SU-DHL-6 (cell line): ENCODE data around the gene IL6R.

Experiments used
- H2AFZ ChIP-seq: fragments of 200-600 bp; sonication (generic); 2 replicates; pipeline ENCODE4 v1.6.1; 2014; ENCODE audit warnings: low read depth, mild to moderate bottlenecking, moderate library complexity, mixed read lengths, antibody characterized with exemption, low read length; ENCODE audit not compliant: severe bottlenecking
- H3F3A ChIP-seq: fragments of 200-600 bp; shearing (Covaris generic); 2 replicates; pipeline ENCODE4 v1.6.0; 2016; ENCODE audit warnings: antibody characterized with exemption, mild to moderate bottlenecking; ENCODE audit not compliant: insufficient read depth
- H3K27ac ChIP-seq: fragments of 200-600 bp; sonication (generic); 2 replicates; pipeline ENCODE4 v1.5.1; 2016; ENCODE audit warnings: low read depth, mild to moderate bottlenecking, low read length, moderate library complexity, mixed read lengths
- H3K27me3 ChIP-seq: fragments of 200-600 bp; sonication (generic), shearing (Covaris generic); 2 replicates; pipeline ENCODE4 v1.6.0; 2014; ENCODE audit warnings: mild to moderate bottlenecking, low read length
- H3K36me3 ChIP-seq: fragments of 200-600 bp; sonication (generic); 2 replicates; pipeline ENCODE4 v1.6.1; 2014; ENCODE audit warnings: mild to moderate bottlenecking, low read length, mixed read lengths
- H3K4me2 ChIP-seq: fragments of 300-600, 200-600 bp; shearing (Covaris generic), sonication (generic); 2 replicates; pipeline ENCODE4 v1.6.0; 2014; ENCODE audit warnings: low read length, low read depth, mild to moderate bottlenecking; ENCODE audit not compliant: poor library complexity, severe bottlenecking
- H3K4me3 ChIP-seq: fragments of 200-600 bp; sonication (generic); 2 replicates; pipeline ENCODE4 v1.5.1; 2014; ENCODE audit warnings: antibody characterized with exemption, low read length, mild to moderate bottlenecking, mixed read lengths; ENCODE audit not compliant: insufficient read depth, poor library complexity, severe bottlenecking
- H3K79me2 ChIP-seq: fragments of 200-600 bp; sonication (generic); 2 replicates; pipeline ENCODE4 v1.6.1; 2014; ENCODE audit warnings: mild to moderate bottlenecking, low read length, moderate library complexity; ENCODE audit not compliant: insufficient read depth
- H3K9ac ChIP-seq: fragments of 200-600 bp; sonication (generic); 2 replicates; pipeline ENCODE4 v1.7.0; 2014; ENCODE audit warnings: mild to moderate bottlenecking, low read length
- H3K9me2 ChIP-seq: fragments of 200-600 bp; sonication (generic); replicated peaks from 2 replicates; pipeline ENCODE4 v1.6.1; 2014; ENCODE audit warnings: low read length; ENCODE audit not compliant: insufficient read depth
- H3K9me3 ChIP-seq: fragments of 200-600 bp; sonication (generic); 2 replicates; pipeline ENCODE4 v1.6.1; 2014; ENCODE audit warnings: low read length, mixed read lengths; ENCODE audit not compliant: insufficient read depth
- H4K20me1 ChIP-seq: fragments of 200-600 bp; sonication (generic); 2 replicates; pipeline ENCODE4 v1.6.1; 2014; ENCODE audit warnings: low read depth, mild to moderate bottlenecking, antibody characterized with exemption, low read length, moderate library complexity, mixed read lengths
- EZH2phosphoT487 ChIP-seq: fragments of 200-600 bp; sonication (generic), shearing (Covaris generic); conservative IDR thresholded peaks from 2 replicates; pipeline ENCODE4 v1.6.1; 2018; ENCODE audit warnings: mild to moderate bottlenecking, antibody characterized with exemption, low read length, moderate library complexity, mixed read lengths
- TF ChIP-seq, protein P1 (sequence below): fragments of 200-600 bp; sonication (generic); IDR thresholded peaks from one replicate; pipeline ENCODE4 v1.5.1; 2017; ENCODE audit warnings: antibody characterized with exemption, mild to moderate bottlenecking, low read length, moderate library complexity; ENCODE audit not compliant: insufficient read depth, poor library complexity, severe bottlenecking

The IL6R gene

GRCh38 chr1:154410185-154410827 is 5.2 kb downstream of the IL6R start:
- no peak overlapping the region for H3K27ac ChIP-seq
- H3K9ac ChIP-seq = no peak overlapping the region
- no peak overlapping the region for H2AFZ ChIP-seq
- no peak overlapping the region for H3K4me3 ChIP-seq
- no peak overlapping the region for H3K4me2 ChIP-seq
- no peaks in the 10 kb centered on the region for H3K9me3 ChIP-seq
- no peaks in the 10 kb centered on the region for H3K36me3 ChIP-seq
- H4K20me1 ChIP-seq = no peaks in the 10 kb centered on the region
- no peaks in the 10 kb centered on the region for H3K27me3 ChIP-seq
- no peaks in the 10 kb centered on the region for H3K79me2 ChIP-seq
- H3K9me2 ChIP-seq = no peaks in the 10 kb centered on the region
- H3F3A ChIP-seq = no peaks in the 10 kb centered on the region
- no peak for TF ChIP-seq EZH2phosphoT487
- TF ChIP-seq, protein P1, sequence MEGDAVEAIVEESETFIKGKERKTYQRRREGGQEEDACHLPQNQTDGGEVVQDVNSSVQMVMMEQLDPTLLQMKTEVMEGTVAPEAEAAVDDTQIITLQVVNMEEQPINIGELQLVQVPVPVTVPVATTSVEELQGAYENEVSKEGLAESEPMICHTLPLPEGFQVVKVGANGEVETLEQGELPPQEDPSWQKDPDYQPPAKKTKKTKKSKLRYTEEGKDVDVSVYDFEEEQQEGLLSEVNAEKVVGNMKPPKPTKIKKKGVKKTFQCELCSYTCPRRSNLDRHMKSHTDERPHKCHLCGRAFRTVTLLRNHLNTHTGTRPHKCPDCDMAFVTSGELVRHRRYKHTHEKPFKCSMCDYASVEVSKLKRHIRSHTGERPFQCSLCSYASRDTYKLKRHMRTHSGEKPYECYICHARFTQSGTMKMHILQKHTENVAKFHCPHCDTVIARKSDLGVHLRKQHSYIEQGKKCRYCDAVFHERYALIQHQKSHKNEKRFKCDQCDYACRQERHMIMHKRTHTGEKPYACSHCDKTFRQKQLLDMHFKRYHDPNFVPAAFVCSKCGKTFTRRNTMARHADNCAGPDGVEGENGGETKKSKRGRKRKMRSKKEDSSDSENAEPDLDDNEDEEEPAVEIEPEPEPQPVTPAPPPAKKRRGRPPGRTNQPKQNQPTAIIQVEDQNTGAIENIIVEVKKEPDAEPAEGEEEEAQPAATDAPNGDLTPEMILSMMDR = no peak

DNA sequence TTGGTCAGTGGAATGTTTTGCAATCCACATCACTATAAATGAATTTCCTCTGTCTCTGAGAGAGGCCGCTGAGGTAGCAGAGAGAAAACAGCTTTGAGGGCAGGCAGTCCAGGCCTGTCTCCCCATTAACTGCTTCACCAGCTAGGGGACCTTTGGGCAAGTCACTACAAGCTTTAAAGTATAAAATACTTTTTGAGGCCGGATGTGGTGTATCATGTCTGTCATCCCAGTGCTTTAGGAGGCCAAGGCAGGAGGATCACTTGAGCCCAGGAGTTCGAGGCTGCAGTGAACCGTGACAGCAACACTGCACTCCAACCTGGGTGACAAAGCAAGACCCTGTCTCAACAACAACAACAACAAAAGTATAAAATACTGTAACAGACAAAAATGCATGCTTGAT is 6.4 kb downstream of the IL6R start:
- Histone ChIP-seq H3K27me3 (no peaks in the 10 kb centered on the region), H3K79me2 (no peaks in the 10 kb centered on the region), H3K27ac (no peak overlapping the region), H2AFZ (no peak overlapping the region), H3K9me2 (no peaks in the 10 kb centered on the region), H3K9ac (no peak overlapping the region), H3K9me3 (no peaks in the 10 kb centered on the region), H3K4me3 (no peak overlapping the region), H3K36me3 (no peaks in the 10 kb centered on the region), H3F3A (no peaks in the 10 kb centered on the region), H3K4me2 (no peak overlapping the region), H4K20me1 (no peaks in the 10 kb centered on the region)
- TF ChIP-seq EZH2phosphoT487 = no peak
- TF ChIP-seq, protein P1 = no peak

DNA sequence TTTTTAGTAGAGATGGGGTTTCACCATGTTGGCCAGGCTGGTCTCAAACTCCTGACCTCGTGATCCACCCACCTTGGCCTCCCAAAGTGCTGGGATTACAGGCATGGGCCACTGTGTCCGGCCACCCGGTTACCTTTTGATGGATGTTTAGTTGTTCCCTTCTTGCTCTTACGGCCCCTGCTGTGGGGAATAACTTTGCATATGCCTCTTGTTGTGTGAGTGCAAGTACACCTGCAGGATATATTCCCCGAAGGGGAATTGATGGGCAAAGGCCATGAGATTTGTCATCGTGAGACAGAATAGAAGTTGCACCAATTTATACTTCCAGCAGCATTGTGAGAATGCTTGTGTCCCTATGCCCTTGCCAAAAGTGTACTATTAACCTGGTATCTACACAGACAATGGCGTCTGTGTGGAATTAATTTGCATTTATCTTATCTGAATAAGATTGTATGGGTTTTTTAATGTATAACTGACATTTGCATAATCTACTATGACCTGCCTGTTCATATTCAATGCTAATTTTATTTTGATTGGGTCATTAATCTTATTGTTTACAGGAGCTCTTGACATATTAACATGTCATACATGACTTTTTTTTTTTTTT is 8.1 kb downstream of the IL6R start:
- Histone ChIP-seq H3K4me2 (no peak overlapping the region), H3F3A (no peaks in the 10 kb centered on the region), H3K4me3 (no peak overlapping the region), H3K9me3 (no peaks in the 10 kb centered on the region), H3K27me3 (no peaks in the 10 kb centered on the region), H3K9me2 (no peaks in the 10 kb centered on the region), H3K9ac (no peak overlapping the region), H3K36me3 (no peaks in the 10 kb centered on the region), H2AFZ (no peak overlapping the region), H3K79me2 (no peaks in the 10 kb centered on the region), H4K20me1 (no peaks in the 10 kb centered on the region), H3K27ac (no peak overlapping the region)
- TF ChIP-seq, protein P1 = no peak
- TF ChIP-seq EZH2phosphoT487 = no peak
